IMR-90 (cell line): Measurements from ENCODE around the gene C1QTNF7. TPM values are rescaled to one million over a fixed set of nuclear protein-coding genes. Genes with fewer than 3 reads are reported as not detected.

ENCODE experiments used
- ATAC-seq: fragments of 200-7000 bp; cut with Tn5 transposase; 2 replicates; pipeline ENCODE4 v1.9.1; 2020; ENCODE audit warnings: low read depth, mild to moderate bottlenecking, moderate library complexity
- BruUV-seq: library from RNA; stranded (reverse); fragments of 400-500 nt; replicated peaks from 2 replicates; lab custom pipeline; 2021; lab: Mats Ljungman, UMichigan
- CTCF ChIA-PET: fragments of 300-600 bp; formaldehyde crosslinking; extraction: SDS; loops from one replicate; lab custom pipeline; 2021; ENCODE audit warnings: antibody characterized with exemption; lab: Yijun Ruan, JAX
- POLR2A ChIA-PET: fragments of 300-600 bp; sonication (Branson Sonifier 250); formaldehyde crosslinking; loops from one replicate; lab custom pipeline; 2022; ENCODE audit warnings: antibody characterized with exemption; ENCODE audit not compliant: unreplicated experiment; lab: Charles Lee
- DNase-seq: peaks from one replicate; pipeline ENCODE4 v3.0.0; 2013
- H2AFZ ChIP-seq: replicated peaks from 2 replicates; pipeline ENCODE3; 2013; ENCODE audit warnings: low read length, mild to moderate bottlenecking; ENCODE audit not compliant: poor library complexity
- H2AK5ac ChIP-seq: 2 replicates; pipeline ENCODE4 v1.6.1; 2013; ENCODE audit warnings: low read depth, low read length, inconsistent platforms
- H2AK9ac ChIP-seq: replicated peaks from 2 replicates; pipeline ENCODE3; 2013; ENCODE audit warnings: mild to moderate bottlenecking, low read depth, low read length, moderate library complexity; ENCODE audit not compliant: poor library complexity
- H2BK120ac ChIP-seq: 2 replicates; pipeline ENCODE4 v1.6.1; 2013; ENCODE audit warnings: low read depth, low read length, inconsistent platforms
- H2BK15ac ChIP-seq: 3 replicates; pipeline ENCODE4 v1.6.1; 2013; ENCODE audit warnings: low read depth, low read length, inconsistent platforms
- H2BK20ac ChIP-seq: 2 replicates; pipeline ENCODE4 v1.6.1; 2013; ENCODE audit warnings: low read depth, mild to moderate bottlenecking, inconsistent platforms, low read length, moderate library complexity
- H2BK5ac ChIP-seq: 2 replicates; pipeline ENCODE4 v1.6.1; 2013; ENCODE audit warnings: mild to moderate bottlenecking, low read depth, low read length, inconsistent platforms; ENCODE audit not compliant: poor library complexity, severe bottlenecking
- H3K14ac ChIP-seq: replicated peaks from 2 replicates; pipeline ENCODE4 v1.6.1; 2013; ENCODE audit warnings: low read depth, low read length, inconsistent platforms
- H3K18ac ChIP-seq: 2 replicates; pipeline ENCODE4 v1.6.1; 2013; ENCODE audit warnings: low read depth, low read length, control low read depth
- H3K23ac ChIP-seq: 2 replicates; pipeline ENCODE4 v1.6.1; 2013; ENCODE audit warnings: low read depth, low read length, inconsistent platforms
- H3K27ac ChIP-seq: 2 replicates; pipeline ENCODE4 v1.5.1; 2013; ENCODE audit warnings: mild to moderate bottlenecking, control low read depth, low read length; ENCODE audit not compliant: insufficient read depth
- H3K27me3 ChIP-seq: 2 replicates; pipeline ENCODE4 v1.6.1; 2013; ENCODE audit warnings: low read length; ENCODE audit not compliant: control insufficient read depth, insufficient read depth
- H3K36me3 ChIP-seq: 2 replicates; pipeline ENCODE4 v1.6.1; 2013; ENCODE audit warnings: low read length, mixed read lengths; ENCODE audit not compliant: control insufficient read depth, insufficient read depth
- H3K4ac ChIP-seq: 2 replicates; pipeline ENCODE4 v1.6.1; 2013; ENCODE audit warnings: low read depth, low read length, inconsistent platforms
- H3K4me1 ChIP-seq: 2 replicates; pipeline ENCODE4 v1.6.1; 2013; ENCODE audit warnings: low read length, mixed read lengths; ENCODE audit not compliant: control insufficient read depth, insufficient read depth
- H3K4me2 ChIP-seq: 2 replicates; pipeline ENCODE4 v1.6.1; 2013; ENCODE audit warnings: low read depth, mild to moderate bottlenecking, control low read depth, low read length, moderate library complexity
- H3K4me3 ChIP-seq: 2 replicates; pipeline ENCODE4 v1.5.1; 2013; ENCODE audit warnings: low read depth, mild to moderate bottlenecking, control low read depth, low read length, moderate library complexity; ENCODE audit not compliant: insufficient read depth
- H3K56ac ChIP-seq: 2 replicates; pipeline ENCODE4 v1.6.1; 2013; ENCODE audit warnings: low read length, inconsistent platforms; ENCODE audit not compliant: insufficient read depth; ENCODE audit errors: extremely low read depth
- H3K79me1 ChIP-seq, 2 experiments: 2 replicates each; pipeline ENCODE4 v1.6.1; 2013; ENCODE audit warnings: low read length in 2 of 2, inconsistent platforms in 1 of 2, low read depth in 1 of 2
- H3K9ac ChIP-seq: 2 replicates; pipeline ENCODE4 v1.6.1; 2013; ENCODE audit warnings: low read depth, low read length, control low read depth
- H3K9me1 ChIP-seq: 2 replicates; pipeline ENCODE4 v1.6.1; 2013; ENCODE audit warnings: low read length, inconsistent platforms; ENCODE audit not compliant: insufficient read depth
- H3K9me3 ChIP-seq: 2 replicates; pipeline ENCODE4 v1.6.1; 2013; ENCODE audit warnings: low read length; ENCODE audit not compliant: control insufficient read depth, insufficient read depth
- H4K20me1 ChIP-seq: 2 replicates; pipeline ENCODE4 v1.6.1; 2013; ENCODE audit warnings: low read length, inconsistent platforms; ENCODE audit not compliant: insufficient read depth
- H4K5ac ChIP-seq: 2 replicates; pipeline ENCODE4 v1.6.1; 2013; ENCODE audit warnings: mild to moderate bottlenecking, low read depth, low read length, control low read depth
- H4K8ac ChIP-seq, 2 experiments: 2 replicates each; pipeline ENCODE4 v1.6.1; 2013; ENCODE audit warnings: low read depth in 2 of 2, low read length in 2 of 2, control low read depth in 1 of 2, inconsistent platforms in 1 of 2
- H4K91ac ChIP-seq: 2 replicates; pipeline ENCODE4 v1.6.1; 2013; ENCODE audit warnings: low read depth, low read length, inconsistent platforms; ENCODE audit not compliant: insufficient read depth
- ELK1 ChIP-seq: fragments of 150-350 bp; IDR thresholded peaks from 2 replicates; pipeline ENCODE4 v1.6.1; 2016; ENCODE audit warnings: low read depth, mild to moderate bottlenecking, low read length, moderate library complexity, borderline replicate concordance
- FOS ChIP-seq: fragments of 150-350 bp; IDR thresholded peaks from 2 replicates; pipeline ENCODE4 v1.6.1; 2016; ENCODE audit warnings: low read depth, low read length
- MAFK ChIP-seq: IDR thresholded peaks from 2 replicates; pipeline ENCODE4 v1.6.1; 2012; ENCODE audit warnings: low read depth, low read length, improper control_type of control experiment
- POLR2A ChIP-seq: IDR thresholded peaks from 2 replicates; pipeline ENCODE4 v1.6.1; 2012; ENCODE audit warnings: mild to moderate bottlenecking, low read depth, low read length
- RFX5 ChIP-seq: IDR thresholded peaks from 2 replicates; pipeline ENCODE4 v1.8.0; 2012; ENCODE audit warnings: low read depth, mild to moderate bottlenecking, low read length, moderate library complexity
- SMC3 ChIP-seq: fragments of 150-350 bp; IDR thresholded peaks from 2 replicates; pipeline ENCODE4 v1.6.1; 2016; ENCODE audit warnings: low read depth, mild to moderate bottlenecking, antibody characterized with exemption, low read length, moderate library complexity
- WGBS, 2 experiments: methylation state at CpG; one replicate each; pipeline versions ENCODE4 v1.1.5 to v1.1.7; 2013; ENCODE audit warnings: missing lambda C conversion rate in 2 of 2; ENCODE audit not compliant: insufficient read length in 1 of 2; ENCODE audit errors: extremely low coverage in 2 of 2; 5-methylcytosine and 5-hydroxymethylcytosine counted together
- dilution Hi-C: fragments of 300-500 bp; cut with HindIII; formaldehyde crosslinking; loops from one replicate; pipeline ENCODE4 v1.14.3; 2018; ENCODE audit warnings: low sequenced_read_pairs; ENCODE audit not compliant: unreplicated experiment
- in situ Hi-C: fragments of 300-500 bp; cut with MboI; formaldehyde crosslinking; loops from 3 replicates; pipeline ENCODE4 v1.14.3; 2019; ENCODE audit warnings: low sequenced_read_pairs, inconsistent platforms, mixed read lengths
- intact Hi-C: fragments of 100-400 bp; cut with micrococcal nuclease; formaldehyde crosslinking; loops from 2 replicates; pipeline ENCODE4 v1.10.0; 2022
- polyA plus RNA-seq, 3 experiments: library from polyadenylated mRNA; depleted of rRNA; stranded (reverse); fragments of >200 nt; gene quantifications; 2 replicates each; pipeline ENCODE4 v1.2.3, GENCODE V29; 2012; ENCODE audit warnings: low replicate concordance in 1 of 3
- total RNA-seq: library from RNA; depleted of rRNA; stranded (reverse); fragments of >200 nt; gene quantifications from 2 replicates; pipeline ENCODE4 v1.2.3, GENCODE V29; 2012

C1QTNF7 gene
- total and polyA plus RNA-seq, 2 of the 4 experiments (the other 2 are of a cell fraction) = 0.12 to 0.18 TPM

- Histone ChIP-seq H3K14ac (no peak overlapping the region), H2AK5ac (no peak overlapping the region), H3K18ac (peak overlapping the region; percentile 34; the same call in 1 of the 2 replicates), H3K56ac (no peak overlapping the region), H2BK120ac (no peak overlapping the region), H3K9me3 (no peaks in the 10 kb centered on the region), H2BK15ac (no peak overlapping the region), H3K4me1 (no peaks in the 10 kb centered on the region), H3K27me3 (no peaks in the 10 kb centered on the region), H3K4me2 (no peak overlapping the region), H3K79me1 (no peaks in the 10 kb centered on the region), H4K5ac (no peak overlapping the region), H2BK20ac (no peak overlapping the region), H2AFZ (no peak overlapping the region), H3K9me1 (no peaks in the 10 kb centered on the region), H3K4me3 (no peak overlapping the region), H4K91ac (no peak overlapping the region), H4K8ac (no peak overlapping the region), H2AK9ac (no peak overlapping the region), H4K20me1 (no peaks in the 10 kb centered on the region), H3K4ac (no peak overlapping the region), H3K9ac (no peak overlapping the region), H2BK5ac (no peak overlapping the region), H3K27ac (no peak overlapping the region), H3K36me3 (no peaks in the 10 kb centered on the region), H3K23ac (no peak overlapping the region)
- ChIA-PET POLR2A (no interaction called here), CTCF (interaction anchor here (0.7 kb wide), 1 partner anchor 13 kb away, joined by 4 read pairs; no protein-coding TSS in a partner anchor)
- in situ Hi-C loops (no loop called here), dilution Hi-C loops (no loop called here), intact Hi-C loops (no loop called here)
- no CpG with 5 or more reads among the region's 4 CpGs for WGBS, 2 experiments
- BruUV-seq = no TSS peak
- no peak for ATAC-seq
- TF ChIP-seq RFX5 (no peak), ELK1 (no peak), MAFK (no peak), FOS (no peak), POLR2A (no peak), SMC3 (no peak)
- DNase-seq = no peak
Observed at GRCh38 chr4:15444879-15445547, 17.2 kb downstream of the C1QTNF7 start.
